ENCODE measurements around the gene KRTAP1-1.
"Not testable (repeated sequence)": the region's sequence is repeated elsewhere in the genome, so short reads cannot be mapped to it uniquely, and the experiment has no call there.

KRTAP1-1 gene

DNA sequence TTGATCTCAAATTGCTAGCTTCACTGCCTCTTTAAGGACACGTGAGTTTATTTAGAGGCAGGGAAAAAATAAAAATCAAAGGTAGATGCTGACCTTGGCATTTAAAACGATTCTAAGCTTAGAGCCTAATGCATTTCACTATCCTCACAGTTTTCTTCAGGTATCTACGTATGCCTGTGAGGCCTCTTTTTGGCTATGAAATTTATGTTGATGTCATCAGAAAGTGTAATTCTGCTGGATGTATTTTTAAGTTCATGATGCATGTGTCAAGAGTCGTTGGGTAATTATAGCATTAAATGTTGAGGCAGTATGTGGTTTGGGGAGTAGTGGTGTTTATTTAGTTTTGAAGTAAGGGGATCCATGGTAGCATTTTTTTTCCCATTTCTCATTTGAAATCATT is 37.3 kb downstream of the KRTAP1-1 start:
- Mint-ChIP-seq H3K9me3 (peaks cover 2% of the 10 kb centered on the region), H3K27ac (no peak overlapping the region), H3K4me3 (no peak overlapping the region), H3K36me3 (ENCODE audit: low read depth) (no peaks in the 10 kb centered on the region), H3K27me3 (ENCODE audit: low read depth) (peaks cover 5% of the 10 kb centered on the region), H3K4me1 (peaks cover 13% of the 10 kb centered on the region)
- no peak for TF ChIP-seq CTCF (IDR thresholded peaks at IDR 0.05; ENCODE audit: unreplicated experiment in 3 of 3)

GRCh38 chr17:41002814-41003213 is 38.4 kb downstream of the KRTAP1-1 start:
- Mint-ChIP-seq H3K36me3 (ENCODE audit: low read depth) (no peaks in the 10 kb centered on the region), H3K9me3 (peaks cover 2% of the 10 kb centered on the region), H3K4me1 (peaks cover 13% of the 10 kb centered on the region), H3K4me3 (no peak overlapping the region), H3K27ac (no peak overlapping the region), H3K27me3 (ENCODE audit: low read depth) (peaks cover 5% of the 10 kb centered on the region)
- no peak for TF ChIP-seq CTCF (IDR thresholded peaks at IDR 0.05; ENCODE audit: unreplicated experiment in 3 of 3)

DNA sequence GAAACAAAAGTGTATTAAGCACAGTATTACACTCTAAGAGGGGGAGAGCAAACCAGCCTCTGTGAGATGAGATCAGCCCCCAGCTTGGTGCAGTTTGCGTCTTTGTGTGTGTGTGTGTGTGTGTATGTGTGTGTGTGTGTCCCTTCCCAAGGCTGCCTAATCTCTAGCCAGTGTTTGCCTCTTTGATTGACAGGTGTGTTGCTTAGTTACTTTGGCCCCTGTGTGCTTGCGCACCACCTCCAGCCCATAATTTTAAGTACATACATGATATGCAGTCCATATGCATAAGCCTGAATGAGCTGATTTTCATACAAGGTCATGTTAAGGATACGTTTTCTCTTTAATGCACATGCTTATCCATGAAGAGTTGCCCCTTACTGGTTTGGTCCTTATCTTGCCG is 39.5 kb downstream of the KRTAP1-1 start:
- peaks cover 2% of the 10 kb centered on the region for H3K9me3 Mint-ChIP-seq
- TF ChIP-seq CTCF (IDR thresholded peaks at IDR 0.05; ENCODE audit: unreplicated experiment in 3 of 3) = no peak
- peaks cover 20% of the 10 kb centered on the region for H3K4me1 Mint-ChIP-seq

GRCh38 chr17:40999563-40999962 is 41.7 kb downstream of the KRTAP1-1 start, which contains the start of gene KRTAP3-2:
TSS of gene KRTAP3-2 (minus strand) at chr17:40999906. CDS start at chr17:40999853, 53 bp downstream.
- not testable (repeated sequence) for H3K27me3 Mint-ChIP-seq (ENCODE audit: low read depth); H3K36me3 Mint-ChIP-seq (ENCODE audit: low read depth); H3K9me3 Mint-ChIP-seq; H3K27ac Mint-ChIP-seq
- H3K4me1 Mint-ChIP-seq = peaks cover 25% of the 10 kb centered on the region
- peak within 1 kb of the TSS in 1 of 3 experiments; percentile 51 for H3K4me3 Mint-ChIP-seq

More for the DNA sequence above, 39.5 kb downstream of the KRTAP1-1 start:
- Mint-ChIP-seq H3K36me3 (ENCODE audit: low read depth) (no peaks in the 10 kb centered on the region), H3K4me3 (no peak overlapping the region), H3K27me3 (ENCODE audit: low read depth) (peaks cover 5% of the 10 kb centered on the region), H3K27ac (no peak overlapping the region)

DNA sequence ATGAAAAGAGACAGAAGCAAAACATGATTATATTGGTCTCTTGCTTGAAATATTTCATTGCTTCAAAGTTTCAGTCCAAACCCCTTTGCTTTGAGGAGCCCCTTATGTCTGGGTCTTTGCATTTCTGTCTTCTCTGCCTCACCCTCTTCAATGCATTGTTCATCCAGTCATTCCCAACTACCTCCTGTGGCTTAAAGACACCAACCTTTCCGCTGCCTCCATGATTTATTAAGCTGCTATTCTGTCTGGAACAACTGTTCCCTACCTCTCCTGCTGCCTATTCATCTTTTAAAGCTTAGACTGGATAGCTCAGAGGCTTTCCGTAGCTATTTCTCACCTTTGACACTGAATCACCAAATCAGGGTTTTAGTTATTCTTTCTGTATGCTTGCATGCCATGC is 43.9 kb downstream of the KRTAP1-1 start:
- Mint-ChIP-seq H3K27ac (no peak overlapping the region), H3K4me3 (no peak overlapping the region), H3K4me1 (peaks cover 29% of the 10 kb centered on the region), H3K36me3 (ENCODE audit: low read depth) (no peaks in the 10 kb centered on the region), H3K27me3 (ENCODE audit: low read depth) (peaks cover 5% of the 10 kb centered on the region), H3K9me3 (peaks cover 2% of the 10 kb centered on the region)
- no peak for TF ChIP-seq CTCF (IDR thresholded peaks at IDR 0.05; ENCODE audit: unreplicated experiment in 3 of 3)

GRCh38 chr17:40996829-40997228 is 44.4 kb downstream of the KRTAP1-1 start:
- peaks cover 5% of the 10 kb centered on the region for H3K27me3 Mint-ChIP-seq (ENCODE audit: low read depth)
- H3K4me1 Mint-ChIP-seq = peaks cover 32% of the 10 kb centered on the region
- peaks cover 2% of the 10 kb centered on the region for H3K9me3 Mint-ChIP-seq
- no peak overlapping the region for H3K4me3 Mint-ChIP-seq
- TF ChIP-seq CTCF (IDR thresholded peaks at IDR 0.05; ENCODE audit: unreplicated experiment in 3 of 3) = no peak
- no peaks in the 10 kb centered on the region for H3K36me3 Mint-ChIP-seq (ENCODE audit: low read depth)
- H3K27ac Mint-ChIP-seq = no peak overlapping the region

Data from nephron (organoid).